HL-60 (cell line): ENCODE data around the gene HOXB5.

Experiments used
- CTCF ChIP-seq: IDR thresholded peaks from one replicate; pipeline ENCODE4 v1.5.1; 2011; ENCODE audit warnings: low read length, control low read depth, inconsistent platforms; ENCODE audit not compliant: insufficient read depth
- GABPA ChIP-seq: IDR thresholded peaks from 2 replicates; pipeline ENCODE4 v1.6.1; 2012; ENCODE audit warnings: low read depth
- POLR2AphosphoS5 ChIP-seq: IDR thresholded peaks from 2 replicates; pipeline ENCODE4 v1.6.1; 2012; ENCODE audit warnings: low read depth
- REST ChIP-seq: IDR thresholded peaks from 2 replicates; pipeline ENCODE4 v1.6.1; 2012; ENCODE audit warnings: low read depth; ENCODE audit not compliant: insufficient replicate concordance
- SPI1 ChIP-seq: IDR thresholded peaks from 2 replicates; pipeline ENCODE4 v1.6.1; 2012; ENCODE audit warnings: low read depth, mild to moderate bottlenecking, borderline replicate concordance

GRCh38 chr17:48639982-48640857 lies 46.6 kb upstream of the HOXB5 start:
- no peak for TF ChIP-seq CTCF
- TF ChIP-seq REST, result no peak
- TF ChIP-seq POLR2AphosphoS5, result no peak
- no peak for TF ChIP-seq GABPA
- TF ChIP-seq SPI1, result no peak
